GM19099 (cell line): ENCODE data around the gene LMF1.

Experiments
- POLR2A ChIP-seq: IDR thresholded peaks from 3 replicates; pipeline ENCODE4 v1.6.1; 2011; ENCODE audit warnings: low read depth; ENCODE audit not compliant: insufficient read length; ENCODE audit errors: extremely low read depth

Gene LMF1

GRCh38 chr16:951660-952301 is 19.0 kb downstream of the LMF1 start:
- no peak for TF ChIP-seq POLR2A

- no peak for TF ChIP-seq POLR2A
Measured at GRCh38 chr16:947255-947921, 23.4 kb downstream of the LMF1 start.

- TF ChIP-seq POLR2A: no peak
Measured at GRCh38 chr16:946048-946395, 24.8 kb downstream of the LMF1 start.

GRCh38 chr16:945271-946047 is 25.3 kb downstream of the LMF1 start:
- TF ChIP-seq POLR2A: no peak

GRCh38 chr16:943971-944370 is 26.8 kb downstream of the LMF1 start:
- TF ChIP-seq POLR2A: no peak

GRCh38 chr16:942436-943060 is 28.2 kb downstream of the LMF1 start:
- no peak for TF ChIP-seq POLR2A

GRCh38 chr16:939941-940340 is 30.8 kb downstream of the LMF1 start:
- TF ChIP-seq POLR2A: no peak

GRCh38 chr16:939311-939710 is 31.5 kb downstream of the LMF1 start:
- TF ChIP-seq POLR2A: no peak

- TF ChIP-seq POLR2A: no peak
Measured at GRCh38 chr16:938752-939151, 32.0 kb downstream of the LMF1 start.

- no peak for TF ChIP-seq POLR2A
Measured at GRCh38 chr16:938136-938535, 32.6 kb downstream of the LMF1 start.

- TF ChIP-seq POLR2A: no peak
Measured at GRCh38 chr16:937723-938122, 33.1 kb downstream of the LMF1 start.

- TF ChIP-seq POLR2A: no peak
Measured at GRCh38 chr16:937311-937710, 33.5 kb downstream of the LMF1 start.

- no peak for TF ChIP-seq POLR2A
Measured at GRCh38 chr16:935684-936083, 35.1 kb downstream of the LMF1 start.

- no peak for TF ChIP-seq POLR2A
Measured at GRCh38 chr16:934178-934577, 36.6 kb downstream of the LMF1 start.

GRCh38 chr16:933581-933980 is 37.2 kb downstream of the LMF1 start:
- no peak for TF ChIP-seq POLR2A

- no peak for TF ChIP-seq POLR2A
Measured at GRCh38 chr16:932831-933330, 37.9 kb downstream of the LMF1 start.
